Measurements from ENCODE around the gene MIEF1. TPM values are rescaled to one million over a fixed set of nuclear protein-coding genes. Genes with fewer than 3 reads are reported as not detected.

MIEF1 gene
- total RNA-seq, 4 donors from 2014 or later, result 12.8 to 27.1 (median 20.2) TPM

GRCh38 chr22:39546889-39547586, 44.9 kb downstream of the MIEF1 start:
- no peak overlapping the region for H3K4me3 ChIP-seq (ENCODE audit: low read depth, poor library complexity, severe bottlenecking)
- intact Hi-C loops (cut with DNase I; ENCODE audit: low total_unique reads), result no loop called here
- WGBS, 2 donors, result 42 to 46% methylated on average over 5 of the region's 5 CpGs
- TF ChIP-seq POLR2A (IDR thresholded peaks at IDR 0.05) (no peak), CTCF (IDR thresholded peaks at IDR 0.05) (no peak)
- DNase-seq (ENCODE audit: low spot score in 2 of 2), result no peak

GRCh38 chr22:39547587-39547947, 45.5 kb downstream of the MIEF1 start:
- no peak for DNase-seq (ENCODE audit: low spot score in 2 of 2)
- TF ChIP-seq CTCF (IDR thresholded peaks at IDR 0.05) (no peak), POLR2A (IDR thresholded peaks at IDR 0.05) (no peak)
- intact Hi-C loops (cut with DNase I; ENCODE audit: low total_unique reads), result no loop called here
- H3K4me3 ChIP-seq (ENCODE audit: low read depth, poor library complexity, severe bottlenecking), result no peak overlapping the region
- 44 to 63% methylated on average over 2 of the region's 2 CpGs for WGBS, 2 donors

GRCh38 chr22:39553429-39553828, 51.3 kb downstream of the MIEF1 start:
- no peak overlapping the region for H3K4me3 ChIP-seq (ENCODE audit: low read depth, poor library complexity, severe bottlenecking)
- DNase-seq (ENCODE audit: low spot score in 2 of 2), result no peak
- 96 to 98% methylated on average over 3 of the region's 3 CpGs for WGBS, 2 donors
- intact Hi-C loops (cut with DNase I; ENCODE audit: low total_unique reads), result no loop called here
- TF ChIP-seq POLR2A (IDR thresholded peaks at IDR 0.05), result no peak
- TF ChIP-seq CTCF (IDR thresholded peaks at IDR 0.05), result no peak

GRCh38 chr22:39554151-39554550, 52.1 kb downstream of the MIEF1 start:
- H3K4me3 ChIP-seq (ENCODE audit: low read depth, poor library complexity, severe bottlenecking), result no peak overlapping the region
- WGBS, 2 donors, result 68 to 70% methylated on average over 3 of the region's 3 CpGs
- no peak for DNase-seq (ENCODE audit: low spot score in 2 of 2)
- TF ChIP-seq CTCF (IDR thresholded peaks at IDR 0.05) (no peak), POLR2A (IDR thresholded peaks at IDR 0.05) (no peak)
- intact Hi-C loops (cut with DNase I; ENCODE audit: low total_unique reads), result no loop called here

GRCh38 chr22:39556970-39557841, 55.1 kb downstream of the MIEF1 start:
- 12 to 28% methylated on average over 14 to 38 of the region's 72 CpGs for WGBS, 2 donors
- no peak for TF ChIP-seq POLR2A (IDR thresholded peaks at IDR 0.05)
- no peak for TF ChIP-seq CTCF (IDR thresholded peaks at IDR 0.05)
- no peak overlapping the region for H3K4me3 ChIP-seq (ENCODE audit: low read depth, poor library complexity, severe bottlenecking)
- intact Hi-C loops (cut with DNase I; ENCODE audit: low total_unique reads), result no loop called here
- DNase-seq (ENCODE audit: low spot score in 2 of 2), result no peak

Measured in lower leg skin (tissue), 4 donors.